ENCODE measurements around the gene DCP1A.
"Not testable (repeated sequence)": the region's sequence is repeated elsewhere in the genome, so short reads cannot be mapped to it uniquely, and the experiment has no call there.

DCP1A gene

DNA sequence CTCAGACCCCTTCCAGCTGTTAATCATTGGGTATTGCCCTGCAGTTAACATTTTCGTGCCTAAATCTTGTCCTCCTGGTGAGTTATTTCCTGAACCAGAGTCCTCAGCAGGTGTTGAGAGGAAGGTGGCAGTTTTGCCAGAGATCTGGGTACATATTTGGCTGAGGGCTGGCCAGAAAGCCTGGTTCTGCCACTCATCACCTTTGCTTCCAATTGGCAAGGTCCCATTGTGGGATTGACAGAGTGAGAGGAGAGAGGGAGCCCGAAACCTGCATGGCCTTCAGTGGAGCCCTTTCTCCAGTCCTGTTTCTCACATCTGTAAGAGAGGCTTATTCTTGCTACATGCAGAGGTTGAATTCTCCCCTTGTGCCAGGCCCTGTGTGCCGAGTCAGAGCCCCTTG is 82.6 kb downstream of the DCP1A start:
- no peak for DNase-seq (ENCODE audit: low read depth)

DNA sequence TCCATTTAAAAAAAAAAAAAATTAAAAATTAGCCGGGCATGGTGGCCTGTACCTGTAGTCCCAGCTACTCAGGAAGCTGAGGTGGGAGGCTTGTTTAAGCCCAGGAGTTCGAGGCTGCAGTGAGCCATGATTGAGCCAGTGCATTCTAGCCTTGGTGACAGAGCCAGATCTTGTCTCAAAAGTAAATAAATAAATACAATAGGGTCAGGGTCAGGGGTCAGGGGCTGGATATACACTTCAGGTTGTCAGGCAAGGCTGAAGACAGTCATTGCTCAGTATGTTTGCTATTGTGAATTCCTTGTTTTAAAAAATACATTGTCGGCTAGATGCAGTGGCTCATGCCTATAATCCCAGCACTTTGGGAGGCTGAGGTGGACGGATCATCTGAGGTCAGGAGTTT is 83.4 kb downstream of the DCP1A start:
- no peak for DNase-seq (ENCODE audit: low read depth)

DNA sequence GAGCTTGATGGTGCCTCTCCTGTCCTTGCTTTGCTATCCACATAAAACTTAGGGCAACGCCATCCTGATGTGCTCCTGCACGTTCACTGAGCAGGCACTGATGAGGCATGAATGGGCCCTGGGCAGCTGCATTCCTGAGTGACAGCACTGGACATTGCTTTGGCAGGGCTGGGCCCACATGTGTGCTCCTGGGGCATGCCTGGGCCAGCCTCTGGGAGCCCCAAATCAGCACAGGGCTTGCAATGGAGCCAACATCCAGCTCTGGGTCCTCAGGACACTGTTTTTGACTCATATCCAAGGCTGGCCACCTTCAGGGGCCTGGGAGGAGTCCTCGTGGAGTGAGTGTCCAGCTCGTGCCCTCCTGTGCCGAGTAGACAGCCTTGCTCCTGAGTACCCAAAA is 85.6 kb downstream of the DCP1A start:
- no peak for DNase-seq (ENCODE audit: low read depth)

DNA sequence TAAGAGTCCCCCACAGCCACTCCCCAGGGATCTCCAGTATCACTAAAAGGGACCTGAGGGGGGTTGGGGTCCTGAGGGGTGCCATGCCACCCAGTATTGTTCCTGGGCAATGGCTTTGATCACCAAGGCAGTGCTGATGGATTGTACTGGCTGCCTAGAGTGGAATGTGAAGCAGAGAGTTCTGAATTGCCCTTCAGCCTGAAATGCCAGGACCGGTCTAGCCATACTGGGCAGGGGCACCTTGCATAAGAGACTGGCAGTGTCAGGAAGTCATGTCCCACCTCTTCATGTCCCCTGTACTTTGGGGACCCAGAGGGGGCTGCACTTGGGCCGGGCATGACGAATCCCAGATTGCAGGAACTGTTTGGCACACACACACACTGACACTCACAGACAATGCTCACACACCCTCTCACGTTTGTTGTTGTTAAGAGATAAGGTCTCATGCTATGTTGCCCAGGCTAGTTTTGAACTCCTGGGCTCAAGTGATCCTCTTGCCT is 87.0 kb downstream of the DCP1A start:
- DNase-seq (ENCODE audit: low read depth) = no peak

- DNase-seq (ENCODE audit: low read depth) = no peak
Observed at GRCh38 chr3:53259427-53260259, 87.7 kb downstream of the DCP1A start.

GRCh38 chr3:53258600-53259426 is 88.5 kb downstream of the DCP1A start:
- no peak for DNase-seq (ENCODE audit: low read depth)

DNA sequence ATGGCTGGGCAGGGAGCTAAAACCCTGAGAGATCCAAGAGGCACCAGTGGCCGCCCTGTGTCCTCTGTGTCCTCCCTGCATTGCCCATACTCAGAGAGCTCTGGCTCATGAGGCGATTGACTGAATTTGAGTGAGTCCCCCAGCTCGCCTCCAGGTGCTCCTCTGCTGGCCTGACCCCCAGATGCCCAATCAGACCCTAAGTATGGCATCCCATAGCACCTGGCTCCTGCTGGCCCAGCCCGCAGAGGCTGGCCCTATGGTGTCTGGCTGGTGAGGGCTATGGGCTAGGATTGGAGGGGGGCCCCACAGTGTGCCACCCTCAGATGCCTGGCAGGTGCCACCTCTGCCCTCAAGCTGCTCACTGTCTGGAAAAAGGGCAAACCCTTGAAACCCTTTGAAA is 89.9 kb downstream of the DCP1A start:
- no peak for DNase-seq (ENCODE audit: low read depth)

DNA sequence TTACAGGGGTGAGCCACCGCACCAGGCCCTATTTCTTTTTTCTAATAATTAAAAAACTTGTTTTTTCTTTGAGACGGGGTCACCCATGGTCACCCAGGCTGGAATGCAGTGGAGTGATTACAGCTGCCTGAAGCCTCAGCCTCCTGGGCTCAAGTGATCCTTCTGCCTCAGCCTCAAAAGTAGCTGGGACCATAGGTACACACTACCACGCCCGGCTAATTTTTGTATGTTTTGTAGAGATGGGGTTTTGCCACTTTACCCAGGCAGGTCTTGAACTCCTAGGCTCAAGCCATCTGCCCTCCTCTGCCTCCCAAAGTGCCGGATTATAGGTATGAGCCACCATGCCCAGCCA is 90.7 kb downstream of the DCP1A start:
- DNase-seq (ENCODE audit: low read depth) = no peak

- DNase-seq (ENCODE audit: low read depth) = peak; percentile 57
Observed at GRCh38 chr3:53255775-53256703, 91.3 kb downstream of the DCP1A start, which contains the start of gene TKT. TKT (minus strand) TSS chr3:53256022; CDS start chr3:53255942, 80 bp downstream.

DNA sequence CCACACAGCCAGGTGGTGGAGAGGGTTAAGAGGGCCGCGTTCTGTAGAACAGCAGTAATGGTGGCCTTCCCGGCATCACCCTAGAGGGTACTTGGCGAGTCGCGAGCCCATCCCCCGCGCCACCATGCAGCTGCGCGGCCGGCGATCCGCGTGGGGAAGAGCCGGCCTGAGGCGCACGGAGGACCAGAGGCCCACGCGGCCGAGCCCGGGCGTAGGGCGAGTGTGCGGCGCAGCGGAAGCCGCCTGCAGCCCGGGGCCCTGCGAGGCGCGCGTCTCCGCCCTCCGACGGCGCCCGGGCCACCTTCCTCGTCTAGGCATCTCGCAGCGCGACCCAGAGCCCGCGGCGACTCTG is 91.9 kb downstream of the DCP1A start:
- DNase-seq (ENCODE audit: low read depth) = no peak

DNA sequence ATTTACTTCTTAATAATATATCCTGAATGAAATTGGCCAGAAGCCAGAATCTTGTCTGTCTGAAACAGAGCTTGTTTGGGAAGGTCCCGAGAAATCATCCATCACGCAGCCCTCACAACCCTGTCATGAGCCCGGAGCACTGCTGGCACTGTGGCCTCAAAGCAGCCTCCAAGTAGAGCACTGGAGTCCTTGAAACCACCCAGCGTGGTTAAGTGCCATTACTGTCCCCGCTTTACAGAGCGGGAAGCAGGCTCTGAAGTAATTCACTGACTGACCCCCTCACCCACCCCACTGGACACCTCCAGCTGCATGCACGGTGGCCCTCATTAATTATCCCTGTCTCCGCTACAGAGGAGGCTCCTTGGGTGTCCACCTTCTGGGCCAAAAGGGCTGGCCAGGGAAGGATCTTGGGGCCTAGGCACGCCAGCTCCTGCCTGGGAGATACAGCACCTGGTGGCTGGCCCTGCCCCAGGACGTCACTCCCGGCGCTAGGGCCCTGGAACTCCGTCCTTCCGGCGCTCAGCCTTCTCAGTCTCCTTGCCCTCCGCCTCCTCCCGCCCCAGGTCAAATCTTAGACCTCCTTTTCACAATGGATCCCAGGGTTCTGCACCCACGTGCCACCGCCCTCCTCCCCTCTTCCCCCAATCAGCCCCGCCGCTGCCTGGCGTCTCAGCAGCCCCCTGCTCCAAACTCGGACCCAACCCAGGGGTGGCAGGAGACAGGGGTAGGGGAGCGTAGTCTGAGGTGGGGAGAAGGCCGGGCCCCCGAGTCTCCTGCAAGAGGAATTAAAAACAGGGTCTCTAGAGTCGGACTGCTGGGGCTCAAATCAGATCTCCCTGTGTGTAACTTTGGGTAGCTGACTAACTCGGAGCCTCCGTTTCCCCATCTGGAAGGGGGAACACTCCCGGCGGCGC is 92.6 kb downstream of the DCP1A start:
- no peak for DNase-seq (ENCODE audit: low read depth)

DNA sequence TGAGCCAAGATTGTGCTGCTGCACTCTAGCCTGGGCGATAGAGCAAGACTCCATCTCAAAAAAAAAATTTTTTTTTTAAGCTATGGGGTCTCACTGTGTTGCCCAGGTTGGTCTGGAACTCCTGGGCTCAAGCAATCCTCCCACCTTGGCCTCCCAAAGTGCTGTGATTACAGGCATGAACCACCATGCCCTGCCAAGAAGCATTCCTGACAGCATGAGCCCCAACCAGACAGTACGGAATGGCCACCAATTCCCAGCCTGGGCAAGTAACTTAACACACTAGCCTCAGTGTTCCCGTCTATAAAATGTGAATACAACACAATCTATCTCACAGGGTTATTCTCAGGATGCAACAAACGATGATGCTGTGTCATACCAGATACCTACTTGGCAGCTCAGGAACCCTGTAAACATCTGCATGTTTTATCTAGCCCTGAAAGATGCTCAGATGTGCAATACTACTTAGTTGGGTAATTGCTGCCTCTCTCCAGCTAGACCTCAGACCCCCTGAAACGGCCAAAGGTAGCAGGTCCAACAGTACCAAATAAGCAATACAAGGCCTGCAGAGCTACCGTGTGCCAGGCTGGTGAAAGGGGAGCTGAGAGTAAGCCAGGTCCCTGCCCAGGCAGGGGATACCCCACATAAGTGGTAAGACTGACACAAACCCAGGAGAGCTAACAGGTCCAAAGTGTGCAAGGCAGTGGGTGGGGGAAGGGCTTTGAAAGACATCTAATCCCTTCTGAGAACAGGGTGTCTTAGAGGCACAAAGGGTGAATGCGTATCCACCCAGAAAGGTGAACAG is 93.4 kb downstream of the DCP1A start:
- DNase-seq (ENCODE audit: low read depth) = no peak

DNA sequence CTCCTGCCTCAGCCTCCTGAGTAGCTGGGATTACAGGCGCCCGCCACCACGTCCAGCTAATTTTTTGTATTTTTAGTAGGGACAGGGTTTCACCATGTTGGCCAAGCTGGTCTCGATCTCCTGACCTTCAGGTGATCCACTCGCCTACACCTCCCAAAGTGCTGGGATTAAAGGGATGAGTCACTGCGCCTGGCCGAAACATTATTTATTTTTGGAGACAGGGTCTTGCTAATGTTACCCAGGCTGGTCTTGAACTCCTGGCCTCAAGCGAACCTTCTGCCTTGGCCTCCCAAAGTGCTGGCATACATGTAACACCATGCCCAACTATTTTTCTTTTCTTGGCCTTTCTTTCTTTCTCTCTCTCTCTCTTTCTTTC is 94.4 kb downstream of the DCP1A start:
- not testable (repeated sequence) for DNase-seq (ENCODE audit: low read depth)

DNA sequence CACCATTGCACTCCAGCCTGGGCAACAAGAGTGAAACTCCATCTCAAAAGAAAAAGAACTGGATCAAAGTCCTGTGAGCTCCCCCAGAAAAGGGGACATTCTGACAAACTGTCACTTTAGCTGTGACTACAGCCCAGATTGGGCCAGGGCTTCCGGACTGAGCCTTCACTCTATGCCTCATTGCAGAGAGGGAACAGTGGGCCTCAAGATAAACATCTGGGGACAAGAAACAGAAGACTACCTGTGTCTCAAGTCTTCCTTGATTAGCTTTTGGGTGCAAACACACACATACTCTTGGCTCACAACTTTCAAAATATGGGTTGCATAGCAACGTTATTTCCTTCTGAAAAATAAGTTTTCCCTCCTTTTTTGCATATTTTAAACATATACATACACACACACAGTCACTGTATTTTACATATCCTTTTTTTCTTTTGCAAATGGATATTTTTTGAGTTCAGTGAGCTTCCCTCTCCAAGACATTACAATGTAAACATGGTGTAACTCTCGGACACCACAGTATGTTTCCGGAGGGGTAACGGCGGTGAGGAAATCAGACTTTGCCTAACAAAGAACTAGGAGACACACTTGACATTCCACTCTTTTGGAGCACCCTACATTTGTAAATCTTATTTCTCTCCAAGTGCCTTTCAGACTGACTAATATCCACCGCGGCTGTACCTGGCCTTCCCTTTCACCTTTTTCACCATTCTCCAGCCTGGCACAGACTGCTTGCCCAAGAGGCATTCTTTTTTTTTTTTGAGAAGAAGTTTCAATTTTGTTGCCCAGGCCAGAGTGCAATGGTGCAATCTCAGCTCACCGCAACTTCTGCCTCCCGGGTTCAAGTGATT is 95.0 kb downstream of the DCP1A start:
- no peak for DNase-seq (ENCODE audit: low read depth)

DNA sequence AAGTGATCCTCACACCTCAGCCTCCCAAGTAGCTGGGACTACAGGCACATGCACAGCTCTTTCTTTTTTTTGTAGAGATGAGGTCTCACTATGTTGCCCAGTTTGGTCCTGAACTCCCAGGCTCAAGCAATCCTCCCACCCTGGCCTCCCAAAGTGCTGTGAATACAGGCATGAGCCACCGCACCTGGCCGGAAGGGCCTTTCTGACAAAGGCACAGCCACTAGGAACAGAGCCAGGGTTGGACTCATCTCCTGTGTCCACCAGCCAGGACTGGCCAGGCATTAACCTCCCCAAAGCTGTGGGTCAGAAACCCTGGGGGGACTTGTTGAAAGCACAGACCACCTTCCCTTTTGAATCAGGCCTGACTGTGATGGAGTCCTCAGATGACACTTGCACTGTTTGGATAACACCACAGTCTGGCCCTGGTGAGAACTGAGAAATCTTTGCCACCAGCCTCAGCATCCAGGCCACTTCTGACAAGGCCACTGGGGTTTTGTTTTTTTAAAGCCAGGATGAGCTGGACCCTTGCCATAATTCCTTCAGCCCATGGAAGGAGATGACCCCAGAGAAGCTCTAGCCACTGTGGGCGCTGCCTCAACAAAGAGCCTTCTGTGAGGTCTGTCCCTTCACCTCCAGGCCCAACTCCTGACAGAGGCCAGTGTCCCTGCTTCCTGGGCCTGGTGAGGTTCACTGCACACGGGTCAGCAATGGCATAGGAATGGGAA is 96.3 kb downstream of the DCP1A start:
- no peak for DNase-seq (ENCODE audit: low read depth)

- DNase-seq (ENCODE audit: low read depth) = no peak
Observed at GRCh38 chr3:53250453-53250852, 96.9 kb downstream of the DCP1A start.

- no peak for DNase-seq (ENCODE audit: low read depth)
Observed at GRCh38 chr3:53248161-53248560, 99.2 kb downstream of the DCP1A start.

DNA sequence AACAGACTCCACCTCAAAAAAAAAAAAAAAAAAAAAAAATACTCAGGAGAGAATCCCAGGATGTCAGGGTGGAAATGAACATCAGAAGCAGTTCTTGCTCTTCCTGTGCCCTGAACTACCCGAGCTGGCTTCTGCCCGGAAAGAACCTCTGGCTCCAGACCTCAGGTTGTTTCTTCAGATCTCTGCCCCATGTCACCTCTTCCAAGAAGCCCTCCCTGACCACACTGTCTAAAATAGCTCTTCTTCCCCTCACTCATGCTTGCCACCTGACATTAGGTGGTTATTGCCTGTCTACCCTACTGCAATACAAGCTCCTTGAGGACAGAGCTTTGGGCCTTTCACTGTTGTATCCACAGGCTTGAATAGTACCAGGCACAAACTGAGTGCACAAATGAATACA is 99.7 kb downstream of the DCP1A start:
- no peak for DNase-seq (ENCODE audit: low read depth)

- no peak for DNase-seq (ENCODE audit: low read depth)
Observed at GRCh38 chr3:53244271-53244670, 103.1 kb downstream of the DCP1A start.
